Lung (tissue), 12 donors: ENCODE results near the gene CST8. TPM values are rescaled to one million over a fixed set of nuclear protein-coding genes. Genes with fewer than 3 reads are reported as not detected.

ENCODE experiments used
- ATAC-seq: fragments of 200-7000 bp; cut with Tn5 transposase; one replicate; pipeline ENCODE4 v1.9.1; 2020; ENCODE audit warnings: moderate number of reproducible peaks; ENCODE audit not compliant: insufficient read depth, low FRiP score
- DNase-seq, 3 donors: peaks; one replicate each; pipeline ENCODE4 v3.0.0-alpha.2; 2013 to 2017
- H3K27ac ChIP-seq, 2 donors: one replicate each; pipeline ENCODE4 v1.5.1; 2013; ENCODE audit warnings: mild to moderate bottlenecking in 2 of 2, moderate library complexity in 2 of 2, control low read depth in 1 of 2, inconsistent platforms in 1 of 2, low read depth in 1 of 2, low read length in 1 of 2
- H3K27me3 ChIP-seq, 3 donors: one replicate each; pipeline ENCODE4 v1.5.1; 2013; ENCODE audit warnings: low read length in 2 of 3; ENCODE audit not compliant: control insufficient read depth in 3 of 3, insufficient read depth in 3 of 3
- H3K36me3 ChIP-seq, 4 donors: one replicate each; pipeline ENCODE4 v1.5.1; 2013; ENCODE audit warnings: low read length in 4 of 4, mild to moderate bottlenecking in 1 of 4, moderate library complexity in 1 of 4; ENCODE audit not compliant: control insufficient read depth in 4 of 4, insufficient read depth in 4 of 4
- H3K4me1 ChIP-seq, 5 donors: one replicate each; pipeline ENCODE4 v1.5.1; 2013; ENCODE audit warnings: low read length in 5 of 5, mild to moderate bottlenecking in 2 of 5, moderate library complexity in 1 of 5; ENCODE audit not compliant: control insufficient read depth in 5 of 5, insufficient read depth in 5 of 5
- H3K4me3 ChIP-seq: one replicate; pipeline ENCODE4 v1.5.1; 2013; ENCODE audit warnings: mild to moderate bottlenecking, control low read depth, moderate library complexity
- H3K9ac ChIP-seq, 2 donors: one replicate each; pipeline ENCODE4 v1.5.1; 2013; ENCODE audit warnings: low read length in 2 of 2, control low read depth in 1 of 2; ENCODE audit not compliant: insufficient read depth in 1 of 2
- H3K9me3 ChIP-seq, 4 donors: one replicate each; pipeline ENCODE4 v1.5.1; 2013; ENCODE audit warnings: low read length in 3 of 4, mild to moderate bottlenecking in 1 of 4, moderate library complexity in 1 of 4; ENCODE audit not compliant: control insufficient read depth in 4 of 4, insufficient read depth in 3 of 4
- CTCF ChIP-seq: IDR thresholded peaks from 2 replicates; pipeline ENCODE4 v1.5.1; 2012; ENCODE audit warnings: mild to moderate bottlenecking; ENCODE audit errors: control extremely low read depth, extremely low read depth
- WGBS, 2 donors: extraction: QIAGEN DNeasy Blood & Tissue Kit; methylation state at CpG; one replicate each; pipeline ENCODE4 v1.1.7; 2013; 5-methylcytosine and 5-hydroxymethylcytosine counted together
- polyA plus RNA-seq, 2 donors: library from polyadenylated mRNA; stranded (reverse); fragments of 200-250 nt; gene quantifications; one replicate each; pipeline ENCODE4 v1.2.1, GENCODE V29; 2013
- total RNA-seq, 2 donors: library from RNA; depleted of rRNA in 1 of 2; stranded (reverse); fragments of >200 nt in 1 of 2; gene quantifications; one replicate each; pipeline ENCODE4 v1.2.1, GENCODE V29; 2014 to 2021
- donor health status: control.
- donor health status: control.
- donor health status: Bipolar disorder and iron deficiency.
- donor health status: healthy.
- donor health status: DM: yes; HTN: yes; CAD: no.

The CST8 gene
- total and polyA plus RNA-seq, 4 donors: not detected

GRCh38 chr20:23450877-23451276 is 40.0 kb upstream of the CST8 start:
- no peaks in the 10 kb centered on the region for H3K27me3 ChIP-seq
- WGBS, 2 donors: 88 to 100% methylated on average over 1 of the region's 1 CpG
- DNase-seq (no peak), ATAC-seq (no peak)
- H3K9ac ChIP-seq: no peak overlapping the region
- no peak overlapping the region for H3K4me3 ChIP-seq
- TF ChIP-seq CTCF: no peak
- no peaks in the 10 kb centered on the region for H3K4me1 ChIP-seq
- H3K27ac ChIP-seq: no peak overlapping the region
- no peaks in the 10 kb centered on the region for H3K36me3 ChIP-seq
- H3K9me3 ChIP-seq: peaks cover 0 to 3% (median 0%) of the 10 kb centered on the region in 4 donors

GRCh38 chr20:23451956-23452487 is 38.9 kb upstream of the CST8 start:
- H3K27me3 ChIP-seq: no peaks in the 10 kb centered on the region
- H3K9me3 ChIP-seq: peaks cover 0 to 5% (median 0%) of the 10 kb centered on the region in 4 donors
- no peaks in the 10 kb centered on the region for H3K36me3 ChIP-seq
- no peak overlapping the region for H3K4me3 ChIP-seq
- 85 to 93% methylated on average over 11 of the region's 11 CpGs for WGBS, 2 donors
- no peak overlapping the region for H3K9ac ChIP-seq
- H3K27ac ChIP-seq: no peak overlapping the region
- ATAC-seq (no peak), DNase-seq (no peak)
- no peak for TF ChIP-seq CTCF
- H3K4me1 ChIP-seq: no peaks in the 10 kb centered on the region

- ATAC-seq: no peak
- Histone ChIP-seq H3K36me3 (no peaks in the 10 kb centered on the region), H3K9me3 (peaks cover 0 to 6% (median 0%) of the 10 kb centered on the region in 4 donors), H3K4me1 (no peaks in the 10 kb centered on the region), H3K27ac (no peak within 1 kb of the TSS), H3K4me3 (no peak within 1 kb of the TSS), H3K9ac (no peak within 1 kb of the TSS), H3K27me3 (no peaks in the 10 kb centered on the region)
- 54 to 75% methylated on average over 4 of the region's 4 CpGs for WGBS, 2 donors
- DNase-seq: no peak
- TF ChIP-seq CTCF: no peak
These were observed 38.1 kb upstream of the CST8 start, which contains the start of gene CST11 for GRCh38 chr20:23452776-23453175. Gene CST11 (minus strand): TSS chr20:23452876. CDS start chr20:23452811, 65 bp downstream.
